ENCODE results near the gene LCN10. TPM values are rescaled to one million over a fixed set of nuclear protein-coding genes. Genes with fewer than 3 reads are reported as not detected.

LCN10 gene
- total RNA-seq, 6 donors from 2014 or later: 0.39 to 17.8 (median 2.2) TPM

DNA sequence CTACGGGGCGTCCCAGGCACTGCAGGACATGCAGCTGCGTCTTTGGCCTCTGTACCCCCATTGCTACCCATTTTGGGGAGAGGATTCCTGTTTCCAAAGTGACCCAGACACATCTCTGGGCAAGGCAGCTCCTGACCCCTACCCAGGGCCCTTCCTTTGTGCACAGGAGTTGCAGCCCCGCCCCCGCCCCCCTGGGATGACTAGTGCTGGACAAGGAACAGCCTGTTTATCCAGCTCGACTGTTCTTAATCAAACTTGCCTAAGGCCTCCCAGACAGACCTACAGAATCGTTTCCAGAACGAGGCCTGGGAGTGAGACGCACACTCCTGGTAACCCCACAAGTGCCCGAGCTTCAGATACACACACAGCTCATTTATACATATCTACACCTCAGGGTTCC is 17.1 kb downstream of the LCN10 start:
- no peak for TF ChIP-seq EP300 (IDR thresholded peaks at IDR 0.05)
- TF ChIP-seq, protein P1, sequence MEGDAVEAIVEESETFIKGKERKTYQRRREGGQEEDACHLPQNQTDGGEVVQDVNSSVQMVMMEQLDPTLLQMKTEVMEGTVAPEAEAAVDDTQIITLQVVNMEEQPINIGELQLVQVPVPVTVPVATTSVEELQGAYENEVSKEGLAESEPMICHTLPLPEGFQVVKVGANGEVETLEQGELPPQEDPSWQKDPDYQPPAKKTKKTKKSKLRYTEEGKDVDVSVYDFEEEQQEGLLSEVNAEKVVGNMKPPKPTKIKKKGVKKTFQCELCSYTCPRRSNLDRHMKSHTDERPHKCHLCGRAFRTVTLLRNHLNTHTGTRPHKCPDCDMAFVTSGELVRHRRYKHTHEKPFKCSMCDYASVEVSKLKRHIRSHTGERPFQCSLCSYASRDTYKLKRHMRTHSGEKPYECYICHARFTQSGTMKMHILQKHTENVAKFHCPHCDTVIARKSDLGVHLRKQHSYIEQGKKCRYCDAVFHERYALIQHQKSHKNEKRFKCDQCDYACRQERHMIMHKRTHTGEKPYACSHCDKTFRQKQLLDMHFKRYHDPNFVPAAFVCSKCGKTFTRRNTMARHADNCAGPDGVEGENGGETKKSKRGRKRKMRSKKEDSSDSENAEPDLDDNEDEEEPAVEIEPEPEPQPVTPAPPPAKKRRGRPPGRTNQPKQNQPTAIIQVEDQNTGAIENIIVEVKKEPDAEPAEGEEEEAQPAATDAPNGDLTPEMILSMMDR (IDR thresholded peaks at IDR 0.05): no peak
- TF ChIP-seq POLR2A (IDR thresholded peaks at IDR 0.05): no peak
- TF ChIP-seq POLR2AphosphoS5 (IDR thresholded peaks at IDR 0.05): no peak
- H3K27me3 ChIP-seq: no peaks in the 10 kb centered on the region
- DNase-seq (no peak), ATAC-seq (ENCODE audit: low FRiP score in 2 of 2) (no peak)
- peak overlapping the region in 1 of 4 donors; percentile 93 for H3K4me3 ChIP-seq
- H3K36me3 ChIP-seq: peaks cover 27 to 52% (median 48%) of the 10 kb centered on the region in 4 donors
- 74 to 82% methylated on average over 3 to 9 of the region's 10 CpGs for WGBS, 2 donors
- peak overlapping the region in 2 of 4 donors; percentile 55 to 89 for H3K27ac ChIP-seq
- no peaks in the 10 kb centered on the region for H3K9me3 ChIP-seq
- H3K4me1 ChIP-seq: peaks cover 46 to 77% (median 53%) of the 10 kb centered on the region in 4 donors

- ATAC-seq (ENCODE audit: low FRiP score in 2 of 2) (no peak), DNase-seq (no peak)
- H3K9me3 ChIP-seq: no peaks in the 10 kb centered on the region
- H3K27me3 ChIP-seq: no peaks in the 10 kb centered on the region
- peak overlapping the region in 1 of 4 donors; percentile 16 for H3K4me3 ChIP-seq
- H3K36me3 ChIP-seq: peaks cover 27 to 52% (median 48%) of the 10 kb centered on the region in 4 donors
- H3K4me1 ChIP-seq: peaks cover 53 to 86% (median 61%) of the 10 kb centered on the region in 4 donors
- 72 to 75% methylated on average over 6 to 7 of the region's 7 CpGs for WGBS, 2 donors
- TF ChIP-seq, protein P1 (IDR thresholded peaks at IDR 0.05): no peak
- TF ChIP-seq POLR2A (IDR thresholded peaks at IDR 0.05) (no peak), POLR2AphosphoS5 (IDR thresholded peaks at IDR 0.05) (no peak), EP300 (IDR thresholded peaks at IDR 0.05) (no peak)
- no peak overlapping the region for H3K27ac ChIP-seq
Measured at GRCh38 chr9:136724772-136725171, 18.0 kb downstream of the LCN10 start.

- H3K27me3 ChIP-seq: no peaks in the 10 kb centered on the region
- no peaks in the 10 kb centered on the region for H3K9me3 ChIP-seq
- peaks cover 27 to 52% (median 48%) of the 10 kb centered on the region in 4 donors for H3K36me3 ChIP-seq
- H3K27ac ChIP-seq: peak overlapping the region in 1 of 4 donors; percentile 21
- H3K4me3 ChIP-seq: no peak overlapping the region
- DNase-seq (no peak), ATAC-seq (ENCODE audit: low FRiP score in 2 of 2) (no peak)
- peaks cover 58 to 90% (median 67%) of the 10 kb centered on the region in 4 donors for H3K4me1 ChIP-seq
- TF ChIP-seq POLR2AphosphoS5 (IDR thresholded peaks at IDR 0.05) (no peak), EP300 (IDR thresholded peaks at IDR 0.05) (no peak)
- 93 to 95% methylated on average over 8 of the region's 8 CpGs for whole genome bisulfite sequencing, 2 donors
Measured at GRCh38 chr9:136723989-136724388, 18.8 kb downstream of the LCN10 start.

GRCh38 chr9:136723362-136723976 is 19.3 kb downstream of the LCN10 start:
- no peak for TF ChIP-seq POLR2AphosphoS5 (IDR thresholded peaks at IDR 0.05)
- TF ChIP-seq, protein P1 (IDR thresholded peaks at IDR 0.05): no peak
- TF ChIP-seq EP300 (IDR thresholded peaks at IDR 0.05): no peak
- no peak for TF ChIP-seq POLR2A (IDR thresholded peaks at IDR 0.05)
- H3K27ac ChIP-seq: peak overlapping the region in 1 of 4 donors; percentile 83
- no peak for ATAC-seq (ENCODE audit: low FRiP score in 2 of 2)
- peaks cover 56 to 88% (median 65%) of the 10 kb centered on the region in 4 donors for H3K4me1 ChIP-seq
- DNase-seq: peak in 1 of 2 donors; percentile 77
- peaks cover 27 to 52% (median 48%) of the 10 kb centered on the region in 4 donors for H3K36me3 ChIP-seq
- no peak overlapping the region for H3K4me3 ChIP-seq
- WGBS, 2 donors: 91 to 92% methylated on average over 17 to 31 of the region's 32 CpGs
- H3K9me3 ChIP-seq: no peaks in the 10 kb centered on the region
- H3K27me3 ChIP-seq: no peaks in the 10 kb centered on the region

GRCh38 chr9:136722969-136723356 is 19.8 kb downstream of the LCN10 start:
- Histone ChIP-seq H3K27ac (peak overlapping the region in 2 of 4 donors; percentile 17 to 83), H3K27me3 (no peaks in the 10 kb centered on the region), H3K4me1 (peaks cover 55 to 84% (median 66%) of the 10 kb centered on the region in 4 donors), H3K9me3 (no peaks in the 10 kb centered on the region), H3K36me3 (peaks cover 27 to 52% (median 48%) of the 10 kb centered on the region in 4 donors), H3K4me3 (no peak overlapping the region)
- ATAC-seq (ENCODE audit: low FRiP score in 2 of 2) (no peak), DNase-seq (peak in 1 of 2 donors; percentile 76)
- TF ChIP-seq, protein P1 (IDR thresholded peaks at IDR 0.05): no peak
- TF ChIP-seq POLR2A (IDR thresholded peaks at IDR 0.05): no peak
- TF ChIP-seq POLR2AphosphoS5 (IDR thresholded peaks at IDR 0.05): no peak
- TF ChIP-seq EP300 (IDR thresholded peaks at IDR 0.05): no peak
- 51 to 100% methylated on average over 3 to 10 of the region's 24 CpGs for WGBS, 2 donors

Data from upper lobe of left lung (tissue), 6 donors.